Mesenchymal stem cell (in vitro differentiated cells and primary cell): ENCODE results near the gene ADAMTS19.

Source experiments
- DNase-seq: peaks from one replicate; pipeline ENCODE4 v3.0.0-alpha.2; 2013
- H2AFZ ChIP-seq: one replicate; pipeline ENCODE4 v1.6.1; 2013; ENCODE audit warnings: low read depth, mild to moderate bottlenecking, control low read depth, inconsistent platforms, low read length, moderate library complexity
- H2AK5ac ChIP-seq: 2 replicates; pipeline ENCODE4 v1.6.1; 2013; ENCODE audit warnings: low read length, moderate library complexity, mild to moderate bottlenecking, inconsistent platforms; ENCODE audit not compliant: severe bottlenecking
- H2BK120ac ChIP-seq: one replicate; pipeline ENCODE4 v1.6.1; 2013; ENCODE audit warnings: low read depth, mild to moderate bottlenecking, inconsistent platforms, low read length, moderate library complexity
- H2BK12ac ChIP-seq, 2 experiments: one replicate each; pipeline ENCODE4 v1.6.1; 2013; ENCODE audit warnings: inconsistent platforms in 2 of 2, low read length in 2 of 2, mild to moderate bottlenecking in 2 of 2, moderate library complexity in 2 of 2, control low read depth in 1 of 2
- H2BK15ac ChIP-seq: one replicate; pipeline ENCODE4 v1.6.1; 2013; ENCODE audit warnings: mild to moderate bottlenecking, low read depth, inconsistent platforms; ENCODE audit not compliant: poor library complexity, severe bottlenecking
- H2BK5ac ChIP-seq: 2 replicates; pipeline ENCODE4 v1.6.1; 2013; ENCODE audit warnings: low read depth, mild to moderate bottlenecking, low read length, control low read depth, inconsistent platforms; ENCODE audit not compliant: poor library complexity, severe bottlenecking
- H3K14ac ChIP-seq, 2 experiments: one replicate each; pipeline ENCODE4 v1.6.1; 2013; ENCODE audit warnings: inconsistent platforms in 2 of 2, low read length in 2 of 2, control low read depth in 1 of 2, mild to moderate bottlenecking in 1 of 2, moderate library complexity in 1 of 2
- H3K18ac ChIP-seq, 2 experiments: one replicate each; pipeline ENCODE4 v1.6.1; 2013; ENCODE audit warnings: inconsistent platforms in 2 of 2, low read length in 2 of 2, control low read depth in 1 of 2, low read depth in 1 of 2, mild to moderate bottlenecking in 1 of 2
- H3K23ac ChIP-seq, 2 experiments: one replicate each; pipeline ENCODE4 v1.6.1; 2013; ENCODE audit warnings: inconsistent platforms in 2 of 2, low read length in 2 of 2, mild to moderate bottlenecking in 2 of 2, moderate library complexity in 2 of 2, control low read depth in 1 of 2
- H3K27ac ChIP-seq: 2 replicates; pipeline ENCODE4 v1.5.1; 2013; ENCODE audit warnings: mild to moderate bottlenecking, moderate library complexity, low read length, control low read depth, inconsistent platforms; ENCODE audit not compliant: poor library complexity, severe bottlenecking
- H3K27me3 ChIP-seq, 2 experiments: 2 replicates each; pipeline versions ENCODE4 v1.6.1 to v1.7.0; 2013; ENCODE audit warnings: low read length in 2 of 2, mild to moderate bottlenecking in 2 of 2, moderate library complexity in 2 of 2, control low read depth in 1 of 2, inconsistent platforms in 1 of 2; ENCODE audit not compliant: control insufficient read depth in 1 of 2, insufficient read depth in 1 of 2
- H3K36me3 ChIP-seq, 2 experiments: 2 replicates each; pipeline versions ENCODE4 v1.6.1 to v1.7.0; 2013; ENCODE audit warnings: low read length in 2 of 2, control low read depth in 1 of 2, inconsistent platforms in 1 of 2, low read depth in 1 of 2, mild to moderate bottlenecking in 1 of 2; ENCODE audit not compliant: insufficient read depth in 2 of 2, control insufficient read depth in 1 of 2
- H3K4ac ChIP-seq, 2 experiments: one replicate each; pipeline ENCODE4 v1.6.1; 2013; ENCODE audit warnings: inconsistent platforms in 2 of 2, low read length in 2 of 2, mild to moderate bottlenecking in 2 of 2, moderate library complexity in 2 of 2, control low read depth in 1 of 2, low read depth in 1 of 2
- H3K4me1 ChIP-seq: 2 replicates; pipeline ENCODE4 v1.6.1; 2013; ENCODE audit warnings: low read depth, low read length, control low read depth; ENCODE audit not compliant: control insufficient read depth, insufficient read depth
- H3K4me2 ChIP-seq: 2 replicates; pipeline ENCODE4 v1.6.1; 2013; ENCODE audit warnings: low read length, mild to moderate bottlenecking, inconsistent platforms; ENCODE audit not compliant: poor library complexity, severe bottlenecking
- H3K4me3 ChIP-seq, 2 experiments: 2 replicates each; pipeline versions ENCODE4 v1.5.1 to v1.7.0; 2013; ENCODE audit warnings: low read length in 2 of 2, mild to moderate bottlenecking in 2 of 2, control low read depth in 1 of 2, low read depth in 1 of 2; ENCODE audit not compliant: insufficient read depth in 1 of 2
- H3K79me1 ChIP-seq: replicated peaks from 2 replicates; pipeline ENCODE4 v1.6.1; 2013; ENCODE audit warnings: mild to moderate bottlenecking, control low read depth, low read length, inconsistent platforms; ENCODE audit not compliant: poor library complexity, severe bottlenecking
- H3K9ac ChIP-seq: 2 replicates; pipeline ENCODE4 v1.7.0; 2013; ENCODE audit warnings: mild to moderate bottlenecking, low read length, moderate library complexity
- H3K9me3 ChIP-seq: 2 replicates; pipeline ENCODE4 v1.7.0; 2013; ENCODE audit warnings: mild to moderate bottlenecking, low read length; ENCODE audit not compliant: control insufficient read depth
- H4K8ac ChIP-seq: one replicate; pipeline ENCODE4 v1.6.1; 2013; ENCODE audit warnings: inconsistent platforms, mild to moderate bottlenecking, low read length, moderate library complexity
- H4K91ac ChIP-seq: one replicate; pipeline ENCODE4 v1.6.1; 2013; ENCODE audit warnings: mild to moderate bottlenecking, low read length, inconsistent platforms
- WGBS: methylation state at CpG from one replicate; pipeline ENCODE4 v1.1.7; 2013; ENCODE audit warnings: mixed read lengths; 5-methylcytosine and 5-hydroxymethylcytosine counted together

The ADAMTS19 gene

DNA sequence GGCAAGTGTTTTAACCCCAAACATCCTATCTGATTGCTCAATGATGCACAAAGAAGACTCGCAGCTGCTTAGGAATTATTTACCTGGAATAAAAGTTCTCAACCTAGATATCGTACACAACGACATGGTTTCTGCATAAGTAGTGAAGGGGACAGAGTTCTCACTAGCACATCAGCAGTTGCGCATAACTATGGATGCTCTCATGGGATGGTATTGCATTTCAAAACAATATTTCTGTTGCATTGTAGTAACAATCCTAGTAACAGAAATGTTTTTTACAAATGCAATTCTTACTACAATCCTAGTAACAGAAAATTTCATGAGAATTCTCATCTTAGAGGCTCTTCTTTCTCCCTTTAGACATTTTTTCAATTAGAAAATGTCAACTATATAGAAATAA is 193.3 kb downstream of the ADAMTS19 start:
- Histone ChIP-seq H2AK5ac (no peak overlapping the region), H3K79me1 (no peaks in the 10 kb centered on the region), H4K91ac (no peak overlapping the region), H3K9ac (no peak overlapping the region), H3K4me1 (peaks cover 3% of the 10 kb centered on the region), H3K4me2 (no peak overlapping the region), H3K14ac (no peak overlapping the region), H2AFZ (no peak overlapping the region), H2BK5ac (no peak overlapping the region), H3K4ac (no peak overlapping the region), H2BK15ac (no peak overlapping the region), H2BK12ac (no peak overlapping the region), H3K18ac (no peak overlapping the region), H3K36me3 (no peaks in the 10 kb centered on the region), H2BK120ac (no peak overlapping the region), H3K27me3 (no peaks in the 10 kb centered on the region), H4K8ac (no peak overlapping the region), H3K9me3 (no peaks in the 10 kb centered on the region), H3K23ac (no peak overlapping the region), H3K27ac (no peak overlapping the region), H3K4me3 (no peak overlapping the region)
- DNase-seq = no peak
- 100% methylated on average over 3 of the region's 4 CpGs for WGBS

GRCh38 chr5:129656952-129657351 is 196.9 kb downstream of the ADAMTS19 start:
- Histone ChIP-seq H4K91ac (no peak overlapping the region), H3K27me3 (no peaks in the 10 kb centered on the region)

GRCh38 chr5:129658801-129659200 is 198.7 kb downstream of the ADAMTS19 start:
- H3K23ac ChIP-seq = no peak overlapping the region
- no peak overlapping the region for H2AK5ac ChIP-seq

More at GRCh38 chr5:129656952-129657351, 196.9 kb downstream of the ADAMTS19 start:
- no peak overlapping the region for H3K4me2 ChIP-seq
- H3K9me3 ChIP-seq = no peaks in the 10 kb centered on the region
- no peak overlapping the region for H3K4me3 ChIP-seq
- no peak overlapping the region for H2BK120ac ChIP-seq
- no peak overlapping the region for H3K27ac ChIP-seq
- no CpG with 5 or more reads among the region's 2 CpGs for WGBS
- H3K4ac ChIP-seq = no peak overlapping the region
- no peak overlapping the region for H2BK12ac ChIP-seq
- no peak overlapping the region for H3K18ac ChIP-seq
- peaks cover 3% of the 10 kb centered on the region for H3K4me1 ChIP-seq
- H2AK5ac ChIP-seq = no peak overlapping the region
- no peak for DNase-seq
- no peaks in the 10 kb centered on the region for H3K36me3 ChIP-seq
- no peak overlapping the region for H4K8ac ChIP-seq
- no peak overlapping the region for H2BK5ac ChIP-seq
- H2BK15ac ChIP-seq = no peak overlapping the region
- H2AFZ ChIP-seq = no peak overlapping the region
- H3K9ac ChIP-seq = no peak overlapping the region
- no peaks in the 10 kb centered on the region for H3K79me1 ChIP-seq
- H3K14ac ChIP-seq = no peak overlapping the region
- H3K23ac ChIP-seq = no peak overlapping the region

GRCh38 chr5:129661366-129662035 is 201.4 kb downstream of the ADAMTS19 start:
- H3K9ac ChIP-seq = no peak overlapping the region
- H2BK120ac ChIP-seq = no peak overlapping the region
- H3K36me3 ChIP-seq = no peaks in the 10 kb centered on the region
- H2AFZ ChIP-seq = no peak overlapping the region
- H4K91ac ChIP-seq = no peak overlapping the region
- no peak overlapping the region for H3K14ac ChIP-seq
- no peak overlapping the region for H2AK5ac ChIP-seq
- H3K18ac ChIP-seq = no peak overlapping the region
- no peak overlapping the region for H4K8ac ChIP-seq
- H2BK12ac ChIP-seq = no peak overlapping the region
- peaks cover 3% of the 10 kb centered on the region for H3K4me1 ChIP-seq
- no peak overlapping the region for H2BK5ac ChIP-seq
- H3K79me1 ChIP-seq = no peaks in the 10 kb centered on the region
- no peak for DNase-seq
- no peak overlapping the region for H3K23ac ChIP-seq
- no peak overlapping the region for H2BK15ac ChIP-seq
- no peak overlapping the region for H3K27ac ChIP-seq
- H3K4me3 ChIP-seq = no peak overlapping the region
- H3K4me2 ChIP-seq = no peak overlapping the region
- H3K27me3 ChIP-seq = no peaks in the 10 kb centered on the region
- WGBS = 89% methylated on average over 5 of the region's 6 CpGs
- H3K4ac ChIP-seq = no peak overlapping the region
- no peaks in the 10 kb centered on the region for H3K9me3 ChIP-seq

More at GRCh38 chr5:129658801-129659200, 198.7 kb downstream of the ADAMTS19 start:
- H2BK12ac ChIP-seq = no peak overlapping the region
- no peak overlapping the region for H3K4me3 ChIP-seq
- no peak overlapping the region for H3K18ac ChIP-seq
- no peaks in the 10 kb centered on the region for H3K36me3 ChIP-seq
- no peak for DNase-seq
- no peak overlapping the region for H3K4ac ChIP-seq
- H3K9ac ChIP-seq = no peak overlapping the region
- H4K91ac ChIP-seq = no peak overlapping the region
- no peak overlapping the region for H2BK15ac ChIP-seq
- H2BK5ac ChIP-seq = no peak overlapping the region
- H3K9me3 ChIP-seq = no peaks in the 10 kb centered on the region
- no CpG with 5 or more reads among the region's 1 CpG for WGBS
- H3K14ac ChIP-seq = no peak overlapping the region
- no peaks in the 10 kb centered on the region for H3K79me1 ChIP-seq
- no peak overlapping the region for H3K4me2 ChIP-seq
- H3K27ac ChIP-seq = no peak overlapping the region
- H4K8ac ChIP-seq = no peak overlapping the region
- no peaks in the 10 kb centered on the region for H3K27me3 ChIP-seq
- no peak overlapping the region for H2AFZ ChIP-seq
- H2BK120ac ChIP-seq = no peak overlapping the region
- peaks cover 3% of the 10 kb centered on the region for H3K4me1 ChIP-seq
